Activated CD8-positive, alpha-beta memory T cell treated with anti-CD3 and anti-CD28 coated beads for 24 hours (primary cell): ENCODE results near the gene ADSL.
A peak's percentile ranks its signal among the peaks of the same experiment; 100 is the strongest.
"Not testable (repeated sequence)": the region's sequence is repeated elsewhere in the genome, so short reads cannot be mapped to it uniquely, and the experiment has no call there.

Source experiments
- DNase-seq: peaks from one replicate; pipeline ENCODE4 v3.0.0-alpha.2; 2020

Gene ADSL

DNA sequence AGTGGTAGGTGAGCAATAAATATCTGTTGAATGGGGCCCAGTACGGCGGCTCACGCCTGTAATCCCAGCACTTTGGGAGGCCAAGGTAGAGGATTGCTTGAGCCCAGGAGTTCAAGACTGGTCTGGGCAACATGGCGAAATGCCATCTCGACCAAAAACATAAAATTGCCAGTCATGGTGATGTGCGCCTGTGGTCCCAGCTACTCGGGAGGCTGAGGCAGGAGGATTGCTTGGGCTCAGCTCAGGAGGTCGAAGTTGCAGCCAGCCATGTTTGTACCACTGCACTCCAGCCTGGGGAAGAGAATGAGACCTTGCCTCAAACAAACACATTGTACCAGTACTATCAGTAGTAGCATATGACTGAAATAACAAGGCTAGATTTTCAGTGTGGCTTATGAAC, 28.3 kb downstream of the ADSL start:
- DNase-seq = no peak

DNA sequence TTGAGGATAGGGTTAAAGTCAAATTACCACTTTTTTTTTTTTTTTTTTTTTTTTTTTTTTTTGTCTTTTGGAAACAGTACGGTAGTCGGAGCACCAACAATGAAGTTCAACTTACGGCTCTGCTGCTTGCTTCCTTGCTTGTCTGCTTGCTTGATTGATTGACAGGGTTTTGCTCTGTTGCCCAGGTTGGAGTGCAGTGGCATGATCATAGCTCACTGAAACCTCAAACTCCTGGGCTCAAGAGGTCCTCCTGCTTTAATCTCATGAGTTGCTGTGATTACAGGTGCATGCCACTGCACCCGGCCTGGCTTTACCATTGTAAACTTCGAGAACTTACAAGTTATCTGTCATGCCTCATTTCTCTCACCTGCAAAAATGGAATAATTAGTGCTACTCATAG, 29.8 kb downstream of the ADSL start:
- DNase-seq = no peak

DNA sequence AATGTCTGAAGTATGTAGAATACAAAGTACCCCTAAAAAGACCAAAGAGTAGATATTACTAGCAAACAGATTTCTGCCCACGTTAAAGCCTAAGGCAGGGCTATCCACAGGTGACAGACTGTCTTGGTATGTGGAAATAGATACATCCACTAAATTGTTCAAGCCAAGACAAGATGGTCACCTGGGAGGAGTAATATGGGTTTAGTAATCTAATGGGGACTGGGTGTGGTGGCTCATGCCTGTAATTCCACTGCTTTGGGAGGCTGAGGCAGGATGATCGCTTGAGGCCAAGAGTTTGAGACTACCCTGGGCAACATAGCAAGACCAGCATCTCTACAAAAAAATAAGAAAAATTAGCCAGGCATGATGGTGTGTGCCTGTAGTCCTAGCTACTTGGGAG, 31.6 kb downstream of the ADSL start:
- no peak for DNase-seq

DNA sequence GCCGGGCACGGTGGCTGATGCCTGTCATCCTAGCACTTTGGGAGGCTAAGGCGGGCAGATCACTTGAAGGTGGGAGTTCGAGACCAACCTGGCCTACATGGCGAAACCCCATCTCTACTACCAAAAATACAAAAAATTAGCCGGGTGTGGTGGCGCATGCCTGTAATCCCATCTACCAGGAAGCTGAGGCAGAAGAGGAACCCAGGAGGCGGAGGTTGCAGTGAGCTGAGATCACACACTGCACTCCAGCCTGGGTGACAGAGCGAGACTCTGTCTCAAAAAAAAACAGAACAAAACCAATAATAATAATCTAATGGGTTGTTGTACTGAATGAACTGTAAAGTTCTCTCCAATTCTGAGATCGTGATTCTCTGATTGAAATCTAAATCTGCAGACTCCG, 32.1 kb downstream of the ADSL start:
- not testable (repeated sequence) for DNase-seq

DNA sequence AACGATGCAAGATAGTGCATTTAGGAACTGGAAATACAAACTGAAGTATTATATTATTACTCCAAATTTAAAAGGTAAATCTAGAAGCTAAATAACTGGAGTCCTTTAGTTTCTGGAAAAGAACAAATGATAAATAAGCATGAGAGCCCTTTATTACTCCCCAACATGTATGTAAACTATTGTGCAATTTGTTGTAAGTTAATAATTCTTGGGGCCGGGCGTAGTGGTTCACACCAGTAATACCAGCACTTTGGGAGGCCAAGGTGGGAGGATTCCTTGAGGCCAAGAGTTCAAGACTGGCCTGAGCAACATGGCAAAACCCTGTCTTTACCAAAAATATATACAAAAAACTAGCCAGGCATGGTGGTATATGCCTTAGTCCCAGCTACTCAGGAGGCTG, 35.2 kb downstream of the ADSL start:
- no peak for DNase-seq

DNA sequence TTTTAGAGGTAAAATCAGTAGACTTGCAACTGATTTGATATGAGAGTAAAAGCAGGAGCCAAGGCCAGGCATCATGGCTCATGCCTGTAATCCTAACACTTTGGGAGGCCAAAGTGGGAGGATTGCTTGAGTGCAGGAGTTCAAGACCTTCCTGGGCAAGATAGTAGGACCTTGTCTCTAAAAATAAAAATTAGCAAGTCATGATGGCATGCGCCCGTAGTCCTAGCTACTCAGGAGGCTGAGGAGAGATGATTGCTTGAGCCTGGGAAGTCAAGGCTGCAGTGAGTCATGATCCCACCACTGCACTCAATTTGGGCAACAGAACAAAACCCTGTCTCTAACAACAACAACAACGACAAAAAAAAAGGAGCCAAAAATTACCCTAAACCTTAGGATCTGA, 37.6 kb downstream of the ADSL start:
- no peak for DNase-seq

DNA sequence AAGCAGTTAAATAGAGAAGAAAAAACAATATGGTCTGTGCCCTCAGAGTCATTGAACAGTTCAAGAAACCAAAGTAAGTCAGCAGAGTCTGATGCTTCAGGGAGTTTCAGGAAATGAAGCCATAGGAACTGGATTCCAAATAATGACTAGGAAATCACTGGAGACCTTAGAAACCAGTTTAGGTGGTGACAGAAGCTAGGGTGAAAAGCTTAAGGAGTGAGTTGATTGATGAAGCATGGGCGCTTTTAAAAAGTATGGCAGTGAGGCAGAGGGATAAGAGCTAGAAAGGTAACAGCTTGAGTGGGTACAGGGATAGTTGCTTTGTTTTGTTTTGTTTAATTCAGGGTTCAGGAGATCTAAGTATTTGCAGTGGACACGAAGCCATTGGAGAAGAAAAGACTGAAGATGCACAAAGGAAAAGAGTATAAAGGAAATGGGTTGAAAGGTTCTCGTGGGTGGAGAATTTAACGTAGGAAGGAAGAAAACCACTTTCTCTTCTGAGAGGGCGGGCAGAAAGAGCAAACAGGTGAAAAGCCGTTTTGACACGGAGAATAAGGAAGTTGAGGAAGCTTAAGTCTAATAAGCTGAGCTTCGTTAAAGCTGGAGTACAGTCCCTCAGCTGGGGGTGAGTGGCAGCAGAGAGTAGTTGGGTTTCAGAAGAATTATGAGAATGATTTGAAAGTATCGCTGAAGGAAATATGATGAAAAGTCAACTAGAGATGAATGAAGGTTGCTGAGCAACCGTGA, 38.9 kb downstream of the ADSL start:
- no peak for DNase-seq

DNA sequence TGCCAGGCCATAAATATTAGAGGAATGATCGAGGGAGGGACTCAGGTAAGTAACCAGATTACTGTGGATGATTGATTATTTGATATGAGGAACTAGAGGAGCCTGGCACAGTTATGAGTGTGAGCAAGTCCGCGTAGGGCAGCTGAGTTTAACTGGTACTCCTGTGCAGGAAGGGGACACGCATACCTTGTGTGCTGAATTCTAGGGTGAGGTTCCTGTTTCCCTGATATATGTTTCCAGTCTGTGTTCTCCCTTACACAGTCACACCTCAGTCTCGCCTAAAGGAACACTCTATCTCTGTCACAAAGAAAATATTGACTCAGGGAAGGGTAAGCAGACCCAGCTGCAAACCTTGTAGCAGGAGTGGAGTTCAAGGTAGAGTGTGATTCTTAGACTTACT, 41.4 kb downstream of the ADSL start:
- DNase-seq = no peak

DNA sequence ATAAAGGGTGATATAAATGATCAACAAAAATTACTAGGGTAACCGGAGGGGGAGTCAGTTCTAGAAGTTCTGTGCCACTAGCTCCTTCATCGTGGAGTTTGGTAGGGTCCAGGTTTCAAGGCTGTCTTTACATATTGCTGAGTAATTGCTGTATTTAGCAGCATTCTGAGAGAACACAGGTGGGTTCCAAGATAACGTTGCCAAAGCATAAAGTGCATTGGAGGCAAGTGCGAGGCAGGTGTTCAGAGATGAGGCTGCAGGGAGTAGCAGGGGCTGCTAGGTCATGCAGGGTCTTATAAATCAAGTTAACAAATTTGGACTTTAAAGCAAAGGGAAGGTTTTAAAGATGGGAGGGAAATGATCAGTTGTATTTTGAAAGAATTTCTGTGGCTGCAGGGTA, 41.9 kb downstream of the ADSL start:
- DNase-seq = no peak

DNA sequence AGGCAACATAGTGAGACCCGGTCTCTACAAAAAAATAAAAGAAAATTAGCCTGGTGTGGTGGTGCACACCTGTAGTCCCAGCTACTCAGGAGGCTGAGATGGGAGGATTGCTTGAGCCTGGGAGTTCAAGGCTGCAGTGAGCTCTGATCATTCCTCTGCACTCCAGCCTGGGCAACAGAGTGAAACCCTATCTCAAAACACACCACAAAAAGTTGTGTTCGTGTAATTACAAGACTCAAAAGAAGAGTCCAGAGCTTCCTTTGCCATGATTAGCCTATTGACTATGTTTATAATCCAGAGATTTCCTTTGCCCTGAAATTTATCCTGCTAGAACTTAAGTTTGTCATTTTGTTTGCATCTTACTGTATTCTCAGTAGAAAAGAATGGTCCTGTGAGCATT, 45.1 kb downstream of the ADSL start:
- DNase-seq = no peak

DNA sequence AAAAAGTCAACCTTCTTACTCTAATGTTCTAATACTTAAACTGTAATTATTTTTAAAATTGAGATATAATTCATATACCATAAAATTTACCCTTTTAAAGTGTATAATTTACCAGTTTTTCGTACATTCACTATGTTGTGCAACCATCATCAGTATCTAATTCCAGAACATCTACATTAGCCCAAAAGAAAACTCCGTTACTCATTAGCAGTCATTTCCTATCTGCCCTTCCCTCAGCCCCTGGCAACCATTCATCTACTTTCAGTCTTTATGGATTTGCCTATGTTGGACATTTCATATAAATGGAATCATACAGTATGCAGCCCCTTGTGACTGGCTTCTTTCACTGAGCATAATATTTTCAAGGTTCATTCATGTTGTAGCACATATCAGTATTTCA, 46.3 kb downstream of the ADSL start:
- DNase-seq = no peak

DNA sequence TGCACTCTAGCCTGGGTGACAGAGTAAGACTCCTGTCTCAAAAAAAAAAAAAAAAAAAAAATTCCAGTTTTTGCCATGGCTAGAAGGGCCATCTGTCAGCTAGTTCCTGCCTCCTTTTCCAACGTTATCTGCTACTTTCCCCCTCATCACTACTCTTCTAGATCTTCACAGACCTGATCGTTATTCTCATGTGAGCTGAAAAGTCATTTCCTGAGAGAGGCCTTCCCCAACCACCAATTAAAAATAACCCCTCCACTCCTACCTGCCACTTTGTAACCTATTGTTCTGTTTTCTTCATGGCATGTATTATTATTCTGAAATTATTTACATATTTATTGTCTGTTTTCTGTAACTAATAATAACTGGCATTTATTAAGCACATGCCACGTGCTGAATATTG, 48.3 kb downstream of the ADSL start:
- DNase-seq = no peak

DNA sequence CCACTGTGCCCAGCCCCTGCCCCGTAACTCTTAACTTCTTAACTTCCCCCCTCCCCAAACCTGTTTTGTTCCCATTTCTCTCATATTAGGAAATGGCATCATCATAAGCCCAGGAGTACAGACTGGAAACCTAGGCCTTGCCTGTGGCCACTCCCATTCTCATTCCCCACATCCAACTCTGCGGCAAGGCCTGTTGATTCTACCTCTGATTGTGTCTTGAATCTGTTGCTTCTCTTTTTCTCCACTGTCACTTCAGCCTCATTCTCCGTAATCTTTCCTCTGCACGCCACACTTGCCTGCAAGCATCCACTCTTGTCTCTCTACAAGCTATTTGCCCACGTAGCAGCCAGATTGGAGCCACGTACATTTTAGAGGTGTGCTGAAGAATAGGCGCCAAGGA, 49.3 kb downstream of the ADSL start:
- no peak for DNase-seq

DNA sequence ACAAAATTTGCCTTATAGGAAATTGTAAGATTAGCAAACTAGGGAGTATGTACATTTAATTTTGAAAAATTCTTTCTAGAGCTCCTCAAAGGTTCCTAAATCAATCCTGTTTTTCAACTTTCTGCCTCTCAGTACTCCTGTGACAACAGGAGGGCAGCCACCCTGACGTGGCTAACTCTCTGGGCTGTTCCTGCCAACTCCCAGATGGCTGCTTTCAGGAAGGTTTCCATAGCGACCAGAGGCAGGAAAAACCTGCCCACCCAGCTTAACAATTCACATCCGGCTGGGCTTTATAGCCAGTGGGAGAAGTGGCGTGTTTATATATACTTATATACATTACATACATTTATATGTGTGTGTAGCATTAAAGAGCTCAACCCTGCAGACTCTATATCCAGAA, 50.6 kb downstream of the ADSL start:
- no peak for DNase-seq

DNA sequence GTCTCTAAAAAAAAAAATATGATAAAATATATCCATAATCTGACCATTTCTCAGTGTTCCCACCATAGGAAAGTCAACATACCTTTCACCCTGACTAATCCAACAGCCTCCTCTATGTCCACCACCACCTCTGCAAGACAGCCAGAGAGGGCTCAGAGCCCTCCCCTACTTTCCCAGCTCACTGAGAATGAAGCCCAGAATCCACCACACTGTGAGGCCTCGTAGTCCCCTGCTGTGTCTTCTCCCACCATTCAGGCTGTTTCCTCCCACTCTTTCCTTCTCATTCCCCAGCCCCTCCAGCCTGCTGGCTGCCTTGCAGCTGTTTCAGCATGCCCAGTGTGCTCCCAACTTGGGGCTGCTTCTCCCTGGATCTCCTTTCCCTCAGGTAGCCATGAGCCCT, 51.1 kb downstream of the ADSL start:
- no peak for DNase-seq

DNA sequence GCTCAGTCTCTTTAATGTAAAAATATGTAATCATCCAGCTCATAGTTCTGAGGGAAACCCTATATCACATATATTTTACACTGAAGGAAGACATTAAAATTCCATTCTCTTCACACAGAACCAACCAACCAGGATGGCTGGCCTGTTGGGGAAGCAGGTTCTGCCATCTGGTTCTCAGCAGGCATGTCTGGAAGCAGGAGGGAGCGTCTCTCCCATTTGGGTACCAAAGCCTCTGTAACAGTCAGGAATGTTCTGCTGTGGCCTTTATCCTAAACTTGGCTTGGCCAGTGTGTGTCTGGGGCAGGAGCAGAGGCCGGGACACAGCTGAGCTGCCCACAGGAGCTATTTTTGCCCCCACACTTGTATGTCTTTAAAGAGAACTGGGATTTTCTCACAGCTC, 53.3 kb downstream of the ADSL start:
- no peak for DNase-seq

DNA sequence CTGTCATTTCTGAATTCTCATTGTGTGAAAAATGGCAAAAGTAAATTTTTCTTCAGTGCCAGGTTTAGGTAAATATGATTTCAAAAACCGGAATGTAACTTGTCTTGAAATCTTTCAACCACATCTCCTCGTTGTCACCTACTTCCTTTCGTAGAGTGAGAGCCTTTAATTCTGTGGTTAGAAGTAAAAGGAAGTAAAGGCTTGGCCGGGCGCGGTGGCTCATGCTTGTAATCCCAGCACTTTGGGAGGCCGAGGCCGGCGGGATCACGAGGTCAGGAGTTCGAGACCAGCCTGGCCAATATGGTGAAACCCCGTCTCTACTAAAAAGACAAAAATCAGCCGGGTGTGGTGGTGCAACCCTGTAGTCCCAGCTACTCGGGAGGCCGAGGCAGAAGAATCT, 53.9 kb downstream of the ADSL start:
- DNase-seq = no peak

DNA sequence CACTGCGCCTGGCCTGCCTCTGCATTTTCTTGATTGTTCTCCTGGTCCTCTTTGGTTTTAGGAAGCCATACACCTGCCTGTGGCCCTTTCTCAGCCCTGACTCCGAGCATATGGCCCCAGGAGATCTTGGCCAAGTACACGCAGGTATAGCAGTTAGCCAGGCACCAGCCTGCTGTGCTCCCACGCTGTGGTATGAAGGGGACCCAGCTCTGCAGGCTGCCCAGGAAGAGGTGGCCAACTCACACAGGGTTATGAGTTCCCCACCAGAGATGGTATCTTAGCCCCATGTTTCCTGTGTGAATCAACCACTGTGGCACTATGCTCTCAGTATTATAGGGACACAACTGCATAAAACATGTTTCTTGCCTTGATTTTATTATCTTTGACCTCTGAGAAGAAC, 55.2 kb downstream of the ADSL start:
- DNase-seq = peak; percentile 76

DNA sequence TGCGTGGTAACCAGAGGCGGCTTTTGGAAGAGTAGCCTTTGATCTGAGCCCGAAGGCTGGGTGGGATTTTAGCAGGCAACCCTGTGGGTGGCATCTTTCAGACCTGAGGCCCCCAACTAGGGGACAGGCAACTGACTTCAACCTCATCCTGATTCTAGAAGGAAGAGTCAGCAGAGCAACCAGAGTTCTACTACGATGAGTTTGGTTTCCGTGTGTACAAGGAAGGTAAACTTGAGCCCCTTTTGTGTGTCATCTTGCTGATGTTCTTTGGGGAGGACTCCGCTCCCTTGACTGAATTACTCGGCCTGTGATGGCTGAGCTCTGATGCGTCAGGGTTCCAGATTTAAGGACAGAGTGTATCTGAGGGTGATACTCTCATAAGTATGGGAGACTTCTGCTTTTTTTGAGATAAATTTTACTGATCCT, 55.7 kb downstream of the ADSL start:
- no peak for DNase-seq

DNA sequence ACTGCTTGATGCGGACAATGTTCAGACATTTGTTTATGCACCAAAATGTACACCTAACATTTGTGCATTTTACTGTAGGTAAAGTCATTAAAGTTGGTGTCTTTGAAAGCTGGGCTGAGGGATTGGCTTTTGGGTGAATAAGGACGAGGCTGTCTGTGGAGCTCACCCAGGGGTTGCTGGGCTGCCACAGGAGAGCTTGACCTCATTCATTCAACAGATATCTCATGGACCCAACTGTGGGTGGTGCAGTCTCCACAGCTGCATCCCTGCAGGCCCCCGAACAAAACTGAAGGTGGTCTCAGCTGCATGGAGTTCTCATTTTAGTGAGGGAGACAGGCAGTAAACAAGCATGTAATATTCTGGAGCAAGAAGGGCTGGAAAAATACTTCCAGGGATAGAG, 56.8 kb downstream of the ADSL start:
- no peak for DNase-seq

DNA sequence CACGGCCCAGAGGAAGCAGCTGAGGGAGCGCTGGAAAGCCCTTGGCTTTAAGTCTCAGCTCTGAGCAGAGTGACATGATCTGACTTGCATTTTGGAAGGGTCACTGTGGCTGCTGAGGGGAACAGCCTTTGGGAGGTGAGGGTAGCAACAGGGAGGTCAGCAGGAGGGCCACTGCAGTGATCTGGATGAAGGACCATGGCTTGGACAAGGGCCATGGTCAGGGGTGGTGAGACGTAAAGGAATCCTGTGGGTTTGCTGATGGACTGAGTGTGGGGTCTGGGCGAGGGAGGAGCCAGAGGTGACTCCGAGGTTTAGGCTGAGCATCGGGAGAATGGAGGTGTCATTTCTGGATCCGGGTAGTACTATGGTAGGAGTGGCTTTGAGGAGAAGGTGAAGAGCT, 57.4 kb downstream of the ADSL start:
- no peak for DNase-seq

DNA sequence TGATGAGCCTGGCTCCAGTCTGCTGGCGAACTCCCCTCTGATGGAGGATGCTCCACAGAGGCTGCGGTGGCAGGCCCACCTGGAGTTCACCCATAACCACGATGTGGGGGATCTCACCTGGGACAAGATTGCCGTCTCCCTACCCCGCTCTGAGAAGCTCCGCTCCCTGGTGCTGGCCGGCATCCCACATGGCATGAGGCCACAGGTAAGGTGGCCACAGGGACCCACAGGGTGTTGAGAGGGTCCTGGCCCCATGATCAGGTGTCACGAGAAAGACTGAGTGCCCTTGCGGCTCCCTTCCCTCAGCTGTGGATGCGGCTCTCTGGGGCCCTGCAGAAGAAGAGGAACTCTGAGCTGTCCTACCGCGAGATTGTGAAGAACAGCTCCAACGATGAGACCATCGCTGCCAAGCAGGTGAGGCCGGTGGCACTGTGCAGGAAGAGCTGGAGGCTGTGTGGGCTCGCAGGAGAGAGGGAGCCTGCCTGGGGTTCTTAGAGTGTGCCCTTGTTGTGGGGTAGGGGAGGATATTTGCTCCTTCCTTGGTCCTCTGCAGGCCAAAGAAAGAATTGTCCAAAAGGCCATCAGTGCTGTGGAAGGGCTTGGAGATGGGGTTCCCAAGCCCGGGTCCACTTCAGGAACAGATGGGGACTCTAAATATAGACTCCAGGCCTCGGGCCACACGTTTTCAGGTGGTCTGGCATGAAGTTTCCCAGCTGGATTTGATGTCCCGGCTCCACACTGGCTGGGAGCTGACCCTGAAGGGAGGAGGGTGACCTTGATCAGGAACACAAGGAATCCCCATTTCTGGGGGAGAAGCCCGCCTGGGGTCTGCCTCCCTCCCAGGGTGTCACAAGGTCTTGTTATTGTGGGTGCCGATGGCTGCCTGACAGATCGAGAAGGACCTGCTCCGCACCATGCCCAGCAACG, 58.2 kb downstream of the ADSL start:
- DNase-seq = no peak

DNA sequence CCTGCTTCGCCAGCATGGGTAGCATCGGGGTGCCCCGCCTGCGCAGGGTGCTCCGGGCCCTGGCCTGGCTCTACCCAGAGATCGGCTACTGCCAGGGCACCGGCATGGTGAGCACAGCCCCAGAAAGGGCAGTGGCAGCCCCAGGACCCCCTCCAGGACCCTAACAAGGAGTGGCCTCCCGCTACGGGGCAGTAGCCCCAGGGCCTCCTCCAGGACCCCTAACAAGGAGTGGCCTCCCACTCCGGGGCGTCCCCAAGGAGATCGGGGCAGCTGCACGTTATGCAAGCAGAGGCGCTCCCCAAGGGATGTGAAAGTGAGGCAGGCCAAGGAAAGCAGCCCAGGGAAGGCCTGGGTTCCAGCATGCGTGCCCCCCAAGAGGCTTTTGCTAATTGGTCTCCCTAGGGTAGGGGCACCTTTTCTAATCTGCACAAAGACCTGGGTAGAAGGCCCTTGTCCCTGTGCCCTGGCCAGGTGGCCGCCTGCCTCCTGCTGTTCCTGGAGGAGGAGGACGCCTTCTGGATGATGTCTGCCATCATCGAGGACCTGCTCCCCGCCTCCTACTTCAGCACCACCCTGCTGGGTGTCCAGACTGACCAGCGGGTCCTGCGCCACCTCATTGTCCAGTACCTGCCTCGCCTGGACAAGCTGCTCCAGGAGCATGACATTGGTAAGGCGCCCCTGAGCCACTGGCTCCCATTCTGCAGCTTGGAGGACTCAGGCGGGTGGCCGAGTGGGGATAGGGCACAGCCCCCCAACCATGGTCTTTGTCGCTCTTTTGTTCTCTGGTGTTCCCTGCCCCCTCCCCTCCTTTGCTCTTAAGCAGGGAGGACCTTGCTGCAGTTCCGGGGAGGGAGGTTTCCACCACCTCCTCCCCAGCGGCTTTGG, 59.1 kb downstream of the ADSL start:
- no peak for DNase-seq
